IMR-90 (cell line): ENCODE results near the gene TMOD2.

Experiments used
- CEBPB ChIP-seq: IDR thresholded peaks from 2 replicates; pipeline ENCODE4 v1.6.1; 2012; ENCODE audit warnings: low read depth, low read length, improper control_type of control experiment
- CHD1 ChIP-seq: IDR thresholded peaks from 2 replicates; pipeline ENCODE4 v1.6.1; 2012; ENCODE audit warnings: low read depth, low read length, improper control_type of control experiment
- MAZ ChIP-seq: IDR thresholded peaks from 2 replicates; pipeline ENCODE4 v1.6.1; 2012; ENCODE audit warnings: low read depth, mild to moderate bottlenecking, low read length, improper control_type of control experiment, moderate library complexity, borderline replicate concordance
- MXI1 ChIP-seq: IDR thresholded peaks from 2 replicates; pipeline ENCODE4 v1.6.1; 2012; ENCODE audit warnings: low read depth, mild to moderate bottlenecking, low read length, moderate library complexity, borderline replicate concordance
- NFE2L2 ChIP-seq: fragments of 150-350 bp; IDR thresholded peaks from 2 replicates; pipeline ENCODE4 v1.6.1; 2016; ENCODE audit warnings: low read depth, mild to moderate bottlenecking, low read length
- POLR2A ChIP-seq: IDR thresholded peaks from 2 replicates; pipeline ENCODE4 v1.6.1; 2012; ENCODE audit warnings: mild to moderate bottlenecking, low read depth, low read length
- RAD21 ChIP-seq: IDR thresholded peaks from 2 replicates; pipeline ENCODE4 v1.6.1; 2012; ENCODE audit warnings: low read length, improper control_type of control experiment
- RFX5 ChIP-seq: IDR thresholded peaks from 2 replicates; pipeline ENCODE4 v1.8.0; 2012; ENCODE audit warnings: low read depth, mild to moderate bottlenecking, low read length, moderate library complexity
- SMC3 ChIP-seq: fragments of 150-350 bp; IDR thresholded peaks from 2 replicates; pipeline ENCODE4 v1.6.1; 2016; ENCODE audit warnings: low read depth, mild to moderate bottlenecking, antibody characterized with exemption, low read length, moderate library complexity
- TF ChIP-seq, protein P1 (sequence below): conservative IDR thresholded peaks from 2 replicates; pipeline ENCODE4 v1.5.1; 2012; ENCODE audit warnings: mild to moderate bottlenecking, low read depth, low read length, improper control_type of control experiment
- TF ChIP-seq, protein P2 (sequence below): fragments of 150-350 bp; IDR thresholded peaks from 2 replicates; pipeline ENCODE4 v1.6.1; 2016; ENCODE audit warnings: low read depth, mild to moderate bottlenecking, low read length, moderate library complexity, borderline replicate concordance
- TF ChIP-seq, protein P3 (sequence below): fragments of 150-350 bp; IDR thresholded peaks from 2 replicates; pipeline ENCODE4 v1.6.1; 2017; ENCODE audit warnings: mild to moderate bottlenecking, antibody characterized with exemption, low read length, low read depth

DNA sequence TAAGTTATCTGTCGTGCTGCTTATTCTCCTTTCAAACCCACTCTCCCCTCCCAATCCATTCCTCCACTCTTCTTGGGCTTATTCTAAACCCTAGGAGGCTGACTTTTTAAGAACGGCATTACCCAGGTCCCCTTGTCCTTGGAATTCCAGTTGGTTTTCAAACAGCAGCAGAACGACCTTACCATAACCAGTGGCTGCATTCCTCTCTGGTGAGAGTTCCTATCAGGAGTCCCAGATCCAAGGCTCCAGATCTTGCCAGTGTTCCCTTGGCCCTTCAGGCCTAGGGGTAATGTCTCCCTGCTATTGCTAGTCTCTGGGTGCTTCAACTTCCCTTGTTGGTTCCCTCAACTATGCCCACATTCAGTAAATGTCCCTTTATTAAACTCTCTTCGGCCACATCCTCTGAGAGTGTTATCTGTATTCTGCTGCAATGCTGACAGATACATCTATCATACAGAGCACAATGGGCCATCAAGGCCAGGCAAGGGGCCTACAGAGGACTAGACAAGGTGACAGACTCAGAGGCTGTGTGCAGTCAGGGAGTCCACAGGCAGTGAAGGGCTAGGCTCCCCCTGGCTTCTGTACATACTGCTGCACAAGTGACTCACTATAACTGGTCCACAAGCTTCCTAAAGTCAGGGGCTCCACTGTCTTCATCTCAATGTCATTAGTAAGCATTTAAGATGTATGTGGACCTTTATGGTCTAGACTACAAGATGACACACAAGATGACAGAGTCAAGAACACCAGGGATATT lies 24.1 kb upstream of the TMOD2 start:
- TF ChIP-seq, protein P1, sequence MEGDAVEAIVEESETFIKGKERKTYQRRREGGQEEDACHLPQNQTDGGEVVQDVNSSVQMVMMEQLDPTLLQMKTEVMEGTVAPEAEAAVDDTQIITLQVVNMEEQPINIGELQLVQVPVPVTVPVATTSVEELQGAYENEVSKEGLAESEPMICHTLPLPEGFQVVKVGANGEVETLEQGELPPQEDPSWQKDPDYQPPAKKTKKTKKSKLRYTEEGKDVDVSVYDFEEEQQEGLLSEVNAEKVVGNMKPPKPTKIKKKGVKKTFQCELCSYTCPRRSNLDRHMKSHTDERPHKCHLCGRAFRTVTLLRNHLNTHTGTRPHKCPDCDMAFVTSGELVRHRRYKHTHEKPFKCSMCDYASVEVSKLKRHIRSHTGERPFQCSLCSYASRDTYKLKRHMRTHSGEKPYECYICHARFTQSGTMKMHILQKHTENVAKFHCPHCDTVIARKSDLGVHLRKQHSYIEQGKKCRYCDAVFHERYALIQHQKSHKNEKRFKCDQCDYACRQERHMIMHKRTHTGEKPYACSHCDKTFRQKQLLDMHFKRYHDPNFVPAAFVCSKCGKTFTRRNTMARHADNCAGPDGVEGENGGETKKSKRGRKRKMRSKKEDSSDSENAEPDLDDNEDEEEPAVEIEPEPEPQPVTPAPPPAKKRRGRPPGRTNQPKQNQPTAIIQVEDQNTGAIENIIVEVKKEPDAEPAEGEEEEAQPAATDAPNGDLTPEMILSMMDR = peak; percentile 41
- TF ChIP-seq POLR2A (no peak), CHD1 (no peak), CEBPB (no peak), RAD21 (peak; percentile 30; the same call in 1 of the 2 replicates), MXI1 (no peak), SMC3 (no peak), MAZ (no peak), RFX5 (no peak), NFE2L2 (no peak)
- TF ChIP-seq, protein P2, sequence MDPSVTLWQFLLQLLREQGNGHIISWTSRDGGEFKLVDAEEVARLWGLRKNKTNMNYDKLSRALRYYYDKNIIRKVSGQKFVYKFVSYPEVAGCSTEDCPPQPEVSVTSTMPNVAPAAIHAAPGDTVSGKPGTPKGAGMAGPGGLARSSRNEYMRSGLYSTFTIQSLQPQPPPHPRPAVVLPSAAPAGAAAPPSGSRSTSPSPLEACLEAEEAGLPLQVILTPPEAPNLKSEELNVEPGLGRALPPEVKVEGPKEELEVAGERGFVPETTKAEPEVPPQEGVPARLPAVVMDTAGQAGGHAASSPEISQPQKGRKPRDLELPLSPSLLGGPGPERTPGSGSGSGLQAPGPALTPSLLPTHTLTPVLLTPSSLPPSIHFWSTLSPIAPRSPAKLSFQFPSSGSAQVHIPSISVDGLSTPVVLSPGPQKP = no peak
- TF ChIP-seq, protein P3, sequence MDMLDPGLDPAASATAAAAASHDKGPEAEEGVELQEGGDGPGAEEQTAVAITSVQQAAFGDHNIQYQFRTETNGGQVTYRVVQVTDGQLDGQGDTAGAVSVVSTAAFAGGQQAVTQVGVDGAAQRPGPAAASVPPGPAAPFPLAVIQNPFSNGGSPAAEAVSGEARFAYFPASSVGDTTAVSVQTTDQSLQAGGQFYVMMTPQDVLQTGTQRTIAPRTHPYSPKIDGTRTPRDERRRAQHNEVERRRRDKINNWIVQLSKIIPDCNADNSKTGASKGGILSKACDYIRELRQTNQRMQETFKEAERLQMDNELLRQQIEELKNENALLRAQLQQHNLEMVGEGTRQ = no peak
